NCI-H128 (cell line): ENCODE data around the gene NEDD4L.

Source experiments
- DNase-seq: peaks from one replicate; lab custom pipeline; 2025; ENCODE audit not compliant: unreplicated experiment; lab: John Stamatoyannopoulos, UW

Gene NEDD4L

GRCh38 chr18:58175786-58176176 lies 131.8 kb downstream of the NEDD4L start:
- DNase-seq, result peak; percentile 71

- DNase-seq, result no peak
These were observed 133.1 kb downstream of the NEDD4L start for GRCh38 chr18:58177004-58177717.

- no peak for DNase-seq
These were observed 134.0 kb downstream of the NEDD4L start for GRCh38 chr18:58177896-58178470.

GRCh38 chr18:58178511-58178910 lies 134.5 kb downstream of the NEDD4L start:
- no peak for DNase-seq

GRCh38 chr18:58180172-58180571 lies 136.1 kb downstream of the NEDD4L start:
- DNase-seq, result no peak

- DNase-seq, result peak; percentile 58
These were observed 136.8 kb downstream of the NEDD4L start for GRCh38 chr18:58180738-58181353.

GRCh38 chr18:58181988-58182387 lies 138.0 kb downstream of the NEDD4L start:
- no peak for DNase-seq

- peak; percentile 88 for DNase-seq
These were observed 139.2 kb downstream of the NEDD4L start for GRCh38 chr18:58183226-58183625.

- DNase-seq, result no peak
These were observed 142.4 kb downstream of the NEDD4L start for GRCh38 chr18:58186258-58186948.

GRCh38 chr18:58187674-58188073 lies 143.6 kb downstream of the NEDD4L start:
- DNase-seq, result no peak

GRCh38 chr18:58188996-58189395 lies 145.0 kb downstream of the NEDD4L start:
- peak; percentile 46 for DNase-seq

- DNase-seq, result no peak
These were observed 147.0 kb downstream of the NEDD4L start for GRCh38 chr18:58190842-58191530.

GRCh38 chr18:58191626-58192025 lies 147.6 kb downstream of the NEDD4L start:
- DNase-seq, result no peak

- no peak for DNase-seq
These were observed 148.5 kb downstream of the NEDD4L start for GRCh38 chr18:58192519-58192918.

- DNase-seq, result no peak
These were observed 150.0 kb downstream of the NEDD4L start for GRCh38 chr18:58194028-58194427.

GRCh38 chr18:58195278-58195765 lies 151.3 kb downstream of the NEDD4L start:
- peak; percentile 49 for DNase-seq

GRCh38 chr18:58196164-58196563 lies 152.1 kb downstream of the NEDD4L start:
- no peak for DNase-seq

GRCh38 chr18:58196881-58197872 lies 153.2 kb downstream of the NEDD4L start:
- DNase-seq, result no peak

- DNase-seq, result no peak
These were observed 157.2 kb downstream of the NEDD4L start for GRCh38 chr18:58201268-58201667.
